KOPT-K1 (cell line): Measurements from ENCODE around the gene RNF222.
"Not testable (repeated sequence)": the region's sequence is repeated elsewhere in the genome, so short reads cannot be mapped to it uniquely, and the experiment has no call there.

ENCODE experiments used
- H3K27ac ChIP-seq: fragments of 200-600 bp; sonication (generic); 2 replicates; pipeline ENCODE4 v1.5.1; 2016; ENCODE audit warnings: antibody characterized with exemption, mild to moderate bottlenecking, low read depth, low read length; ENCODE audit not compliant: poor library complexity, severe bottlenecking
- H3K36me3 ChIP-seq: fragments of 200-600 bp; sonication (generic); 2 replicates; pipeline ENCODE4 v1.5.1; 2017; ENCODE audit warnings: antibody characterized with exemption, mild to moderate bottlenecking, low read length, moderate library complexity; ENCODE audit not compliant: insufficient read depth
- H3K9me3 ChIP-seq: fragments of 200-600 bp; sonication (generic); 2 replicates; pipeline ENCODE4 v1.5.1; 2017; ENCODE audit warnings: antibody characterized with exemption, low read length, mild to moderate bottlenecking; ENCODE audit not compliant: insufficient read depth, poor library complexity, severe bottlenecking

RNF222 gene

DNA sequence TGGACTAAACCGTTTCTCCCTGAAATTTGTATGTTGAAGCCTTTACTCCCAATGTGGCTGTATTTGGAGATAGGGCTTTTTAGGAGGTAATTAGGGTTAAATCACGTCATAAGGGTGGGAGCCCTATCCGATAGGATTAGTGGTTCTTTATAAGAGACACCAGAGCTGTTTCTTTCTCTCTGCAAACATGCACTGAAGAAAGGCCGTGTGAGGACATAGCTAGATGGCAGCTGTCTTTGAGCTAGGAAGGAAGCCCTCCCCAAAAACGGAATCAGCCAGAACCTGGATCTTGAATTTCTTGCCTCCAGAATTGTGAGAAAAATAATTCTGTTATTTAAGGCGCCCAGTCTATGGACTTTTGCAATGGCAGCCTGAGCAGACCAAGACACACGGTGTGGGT is 43.9 kb downstream of the RNF222 start:
- no peaks in the 10 kb centered on the region for H3K9me3 ChIP-seq
- H3K27ac ChIP-seq, result no peak overlapping the region
- H3K36me3 ChIP-seq, result no peaks in the 10 kb centered on the region

DNA sequence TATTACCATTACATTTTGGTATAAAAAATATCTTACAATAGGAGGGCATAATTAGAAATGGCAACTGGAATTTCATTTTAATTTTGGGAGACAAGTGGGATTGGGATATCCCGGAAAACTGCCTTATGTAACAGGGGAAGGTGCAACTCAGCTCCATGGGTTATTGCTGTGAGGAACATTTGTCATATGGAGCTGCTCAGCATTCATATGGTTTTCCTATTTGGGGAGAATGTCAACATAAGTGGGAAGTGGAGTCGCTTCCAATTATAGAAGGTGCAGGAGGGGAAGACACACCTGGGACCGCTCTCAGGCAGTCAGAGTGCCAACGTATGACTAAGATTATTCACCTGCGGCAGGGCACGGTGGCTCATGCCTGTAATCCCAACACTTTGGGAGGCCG is 47.3 kb downstream of the RNF222 start:
- no peak overlapping the region for H3K27ac ChIP-seq
- no peaks in the 10 kb centered on the region for H3K36me3 ChIP-seq
- H3K9me3 ChIP-seq, result no peaks in the 10 kb centered on the region

DNA sequence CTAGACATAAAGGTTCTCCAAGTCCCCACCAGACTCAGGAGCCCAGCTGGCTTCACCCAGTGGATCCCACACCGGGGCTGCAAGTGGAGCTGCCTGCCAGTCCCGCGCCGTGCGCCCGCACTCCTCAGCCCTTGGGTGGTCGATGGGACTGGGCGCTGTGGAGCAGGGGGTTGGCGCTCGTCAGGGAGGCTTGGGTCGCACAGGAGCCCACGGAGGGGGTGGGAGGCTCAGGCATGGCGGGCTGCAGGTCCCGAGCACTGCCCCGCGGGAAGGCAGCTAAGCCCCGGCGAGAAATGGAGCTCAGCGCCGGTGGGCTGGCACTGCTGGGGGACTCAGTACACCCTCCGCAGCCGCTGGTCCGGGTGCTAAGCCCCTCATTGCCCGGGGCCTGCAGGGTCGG is 50.6 kb downstream of the RNF222 start:
- H3K27ac ChIP-seq, H3K36me3 ChIP-seq, H3K9me3 ChIP-seq: not testable (repeated sequence)

DNA sequence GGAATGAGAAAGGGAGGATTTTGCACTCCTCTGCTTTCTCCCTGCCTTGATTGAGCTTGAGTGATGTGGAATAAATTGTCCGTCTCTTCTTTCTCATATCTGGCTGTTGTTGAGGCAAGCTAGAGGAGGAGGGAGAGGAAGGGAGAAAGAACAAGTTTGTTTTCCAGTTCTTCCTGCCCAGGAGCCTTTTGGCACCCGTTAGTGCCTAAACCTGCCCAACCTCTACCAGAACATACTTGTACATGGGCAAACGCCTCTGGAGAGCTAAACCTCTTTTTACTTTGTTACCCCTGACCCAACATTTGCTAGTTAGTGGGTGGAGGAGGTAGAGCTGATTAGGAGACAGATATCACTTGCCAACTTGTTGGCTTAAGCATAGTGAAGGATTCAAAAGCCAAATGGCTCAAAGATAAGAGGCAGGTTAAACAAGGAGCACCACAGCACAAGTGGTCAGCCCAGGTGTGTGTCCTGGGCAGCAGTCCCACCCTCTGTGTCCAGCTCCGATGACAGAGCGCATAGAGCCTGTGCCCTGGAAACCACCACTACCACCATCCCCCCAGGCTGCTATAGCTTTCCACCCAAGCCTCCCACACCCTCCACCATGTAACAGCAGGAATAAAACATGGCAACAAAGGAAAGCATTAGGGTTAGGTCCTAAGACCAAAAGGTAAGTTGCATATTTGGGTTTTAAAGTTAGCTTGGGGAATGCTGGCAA is 51.5 kb downstream of the RNF222 start:
- Histone ChIP-seq H3K27ac (no peak overlapping the region), H3K36me3 (no peaks in the 10 kb centered on the region), H3K9me3 (no peaks in the 10 kb centered on the region)

DNA sequence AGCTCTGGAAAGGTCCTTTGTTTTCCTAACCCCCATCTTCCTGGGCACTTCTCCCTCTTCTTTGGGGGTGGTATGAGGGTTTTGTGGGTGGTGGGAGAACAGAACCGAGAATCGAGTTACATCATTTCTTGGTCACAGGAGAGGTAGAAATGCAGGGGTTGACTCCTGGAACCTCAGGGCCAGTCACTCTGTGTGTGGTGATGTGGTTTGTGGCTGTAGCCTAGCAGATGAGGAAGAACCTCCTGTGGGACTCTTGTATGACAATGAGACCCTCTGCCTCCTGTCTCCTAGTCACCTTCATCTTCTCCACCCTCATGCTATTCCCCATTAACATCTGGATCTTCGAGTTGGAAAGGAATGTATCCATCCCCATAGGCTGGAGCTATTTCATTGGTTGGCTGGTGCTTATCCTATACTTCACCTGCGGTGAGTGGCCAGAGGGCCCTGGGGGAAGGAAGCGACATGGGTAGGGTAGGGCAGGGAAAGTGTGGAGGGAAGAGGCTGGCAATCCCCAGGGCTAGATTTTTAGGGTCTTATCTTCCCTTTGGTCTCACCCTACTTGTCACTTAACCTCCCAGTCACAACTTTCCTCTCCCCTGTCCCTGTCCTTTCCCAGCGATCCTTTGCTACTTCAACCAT is 52.5 kb downstream of the RNF222 start:
- no peak overlapping the region for H3K27ac ChIP-seq
- H3K9me3 ChIP-seq, result no peaks in the 10 kb centered on the region
- no peaks in the 10 kb centered on the region for H3K36me3 ChIP-seq

DNA sequence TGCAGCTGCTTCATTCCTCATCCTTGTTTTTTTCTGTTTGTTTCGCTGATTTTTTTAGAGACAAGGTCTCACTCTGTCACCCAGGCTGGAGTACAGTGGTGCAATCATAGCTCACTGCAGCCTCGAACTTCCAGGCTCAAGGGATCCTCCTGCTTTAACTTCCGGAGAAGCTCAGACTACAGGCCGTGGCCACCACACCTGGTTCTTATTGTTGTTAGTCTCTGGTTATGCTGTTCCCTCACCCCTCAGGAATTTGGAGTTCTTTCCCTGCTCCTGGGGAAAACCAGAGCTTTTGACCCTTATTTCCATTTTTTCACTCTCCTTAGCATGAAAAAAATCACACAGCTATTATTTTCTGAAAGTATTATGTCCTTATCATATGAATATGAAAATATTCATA is 56.2 kb downstream of the RNF222 start:
- no peaks in the 10 kb centered on the region for H3K9me3 ChIP-seq
- H3K36me3 ChIP-seq, result no peaks in the 10 kb centered on the region
- H3K27ac ChIP-seq, result no peak overlapping the region
